B cell (primary cell): ENCODE results near the gene GABRB2. TPM values are rescaled to one million over a fixed set of nuclear protein-coding genes. Genes with fewer than 3 reads are reported as not detected.

ENCODE experiments used
- ATAC-seq: fragments of 200-7000 bp; cut with Tn5 transposase; one replicate; pipeline ENCODE4 v1.10.0; 2021; ENCODE audit warnings: low read depth, mild to moderate bottlenecking, moderate number of reproducible peaks, moderate library complexity
- CTCF ChIA-PET: fragments of 350-600 bp; sonication (Branson Sonifier 250); formaldehyde crosslinking; loops from one replicate; lab custom pipeline; 2021; ENCODE audit warnings: antibody characterized with exemption, inconsistent platforms; lab: Charles Lee
- POLR2A ChIA-PET: fragments of 350-600 bp; sonication (Branson Sonifier 250); formaldehyde crosslinking; loops from one replicate; lab custom pipeline; 2021; ENCODE audit warnings: antibody characterized with exemption; lab: Charles Lee
- DNase-seq: peaks from one replicate; pipeline ENCODE4 v3.0.0; 2013
- H2AFZ ChIP-seq: 2 replicates; pipeline ENCODE4 v1.6.1; 2012; ENCODE audit warnings: mild to moderate bottlenecking, low read depth, low read length; ENCODE audit not compliant: insufficient read depth, poor library complexity, severe bottlenecking
- H3K27ac ChIP-seq, 2 donors: 1 replicate in 1 of 2; 2 replicates in 1 of 2; pipeline ENCODE4 v1.5.1; 2012 to 2013; ENCODE audit warnings: low read length in 2 of 2, mild to moderate bottlenecking in 2 of 2, moderate library complexity in 1 of 2
- H3K27me3 ChIP-seq, 4 experiments: fragments of 200-600 bp in 1 of 4; sonication (generic) in 1 of 4; replicated peaks in 1 of 4; 1 replicate in 2 of 4; 2 replicates in 2 of 4; pipeline versions ENCODE4 v1.6.1 to v1.7.0; 2013 to 2016; ENCODE audit warnings: low read length in 3 of 4, mild to moderate bottlenecking in 2 of 4, mixed read lengths in 1 of 4, moderate library complexity in 1 of 4; ENCODE audit not compliant: insufficient read depth in 4 of 4, control insufficient read depth in 3 of 4; ENCODE audit errors: control extremely low read depth in 1 of 4
- H3K36me3 ChIP-seq, 2 experiments: replicated peaks in 1 of 2; 1 replicate in 1 of 2; 2 replicates in 1 of 2; pipeline versions ENCODE4 v1.6.1 to v1.7.1; 2013; ENCODE audit warnings: low read length in 1 of 2; ENCODE audit not compliant: insufficient read depth in 2 of 2, control insufficient read depth in 1 of 2; ENCODE audit errors: control extremely low read depth in 1 of 2, extremely low read depth in 1 of 2
- H3K4me1 ChIP-seq, 2 donors: fragments of 200-600 bp in 1 of 2; sonication (generic) in 1 of 2; 1 replicate in 1 of 2; 2 replicates in 1 of 2; pipeline versions ENCODE4 v1.5.1 to v1.6.1; 2013 to 2017; ENCODE audit warnings: low read length in 2 of 2; ENCODE audit not compliant: control insufficient read depth in 2 of 2, insufficient read depth in 2 of 2
- H3K4me2 ChIP-seq: replicated peaks from 2 replicates; pipeline ENCODE3; 2012; ENCODE audit warnings: mild to moderate bottlenecking, low read depth, low read length; ENCODE audit not compliant: poor library complexity, severe bottlenecking
- H3K4me3 ChIP-seq, 5 experiments: fragments of 200-600 bp in 1 of 5; sonication (generic) in 1 of 5; 1 replicate in 3 of 5; 2 replicates in 2 of 5; pipeline versions ENCODE4 v1.5.1 to v1.7.0; 2011 to 2016; ENCODE audit warnings: low read length in 4 of 5, mild to moderate bottlenecking in 4 of 5, low read depth in 2 of 5, control low read depth in 1 of 5, moderate library complexity in 1 of 5; ENCODE audit not compliant: insufficient read depth in 1 of 5; ENCODE audit errors: control extremely low read depth in 1 of 5, extremely low read depth in 1 of 5
- H3K79me2 ChIP-seq: fragments of 200-600 bp; sonication (generic); one replicate; pipeline ENCODE4 v1.6.0; 2016; ENCODE audit warnings: low read length; ENCODE audit not compliant: control insufficient read depth, insufficient read depth
- H3K9ac ChIP-seq: fragments of 200-600 bp; sonication (generic); 2 replicates; pipeline ENCODE4 v1.6.1; 2017; ENCODE audit warnings: mild to moderate bottlenecking, low read length, moderate library complexity
- H3K9me3 ChIP-seq, 3 donors: one replicate each; pipeline versions ENCODE4 v1.6.1 to v1.7.1; 2013; ENCODE audit warnings: low read length in 2 of 3; ENCODE audit not compliant: control insufficient read depth in 2 of 3, insufficient read depth in 1 of 3; ENCODE audit errors: control extremely low read depth in 1 of 3
- H4K20me1 ChIP-seq: 2 replicates; pipeline ENCODE4 v1.6.0; 2012; ENCODE audit warnings: mild to moderate bottlenecking, low read length; ENCODE audit not compliant: insufficient read depth, control insufficient read depth, poor library complexity, severe bottlenecking
- H3K27ac Mint-ChIP-seq: one replicate; pipeline ENCODE4 v1.8.0; 2021; ENCODE audit warnings: mixed read lengths
- H3K27me3 Mint-ChIP-seq: one replicate; pipeline ENCODE4 v1.8.0; 2021; ENCODE audit warnings: mixed read lengths
- H3K4me1 Mint-ChIP-seq: one replicate; pipeline ENCODE4 v1.8.0; 2021; ENCODE audit warnings: mixed read lengths
- H3K4me3 Mint-ChIP-seq: one replicate; pipeline ENCODE4 v1.8.0; 2021; ENCODE audit warnings: mixed read lengths
- H3K9me3 Mint-ChIP-seq: one replicate; pipeline ENCODE4 v1.8.0; 2022; ENCODE audit warnings: mixed read lengths; ENCODE audit not compliant: insufficient read depth
- EZH2 ChIP-seq: IDR thresholded peaks from 2 replicates; pipeline ENCODE4 v1.6.1; 2012; ENCODE audit warnings: borderline replicate concordance, low read depth, mild to moderate bottlenecking, moderate library complexity, low read length; ENCODE audit not compliant: insufficient read depth, poor library complexity, severe bottlenecking
- WGBS: methylation state at CpG from one replicate; pipeline ENCODE4 v1.1.5; 2013; ENCODE audit warnings: missing lambda C conversion rate; ENCODE audit not compliant: insufficient coverage; 5-methylcytosine and 5-hydroxymethylcytosine counted together
- intact Hi-C: fragments of 100-400 bp; cut with micrococcal nuclease; formaldehyde crosslinking; loops from one replicate; pipeline ENCODE4 v1.10.0; 2022
- polyA plus RNA-seq: library from polyadenylated mRNA; depleted of rRNA; stranded (reverse); fragments of >200 nt; gene quantifications from 2 replicates; pipeline ENCODE4 v1.2.3, GENCODE V29; 2012
- total RNA-seq, 2 donors: library from RNA; stranded (reverse); fragments of 120-200 nt in 1 of 2; gene quantifications; 1 replicate in 1 of 2; 2 replicates in 1 of 2; pipeline versions ENCODE4 v1.2.3 to v1.2.4, GENCODE V29; 2013 to 2022
- TF ChIP-seq, protein P1 (sequence below): fragments of 200-600 bp; IDR thresholded peaks from one replicate; pipeline ENCODE4 v1.8.0; 2022; ENCODE audit warnings: antibody characterized with exemption, mild to moderate bottlenecking

Gene GABRB2
- total and polyA plus RNA-seq, 2 donors (not counting 1 experiment from before 2014, with no cell fraction given) = 0.15 to 0.16 TPM

DNA sequence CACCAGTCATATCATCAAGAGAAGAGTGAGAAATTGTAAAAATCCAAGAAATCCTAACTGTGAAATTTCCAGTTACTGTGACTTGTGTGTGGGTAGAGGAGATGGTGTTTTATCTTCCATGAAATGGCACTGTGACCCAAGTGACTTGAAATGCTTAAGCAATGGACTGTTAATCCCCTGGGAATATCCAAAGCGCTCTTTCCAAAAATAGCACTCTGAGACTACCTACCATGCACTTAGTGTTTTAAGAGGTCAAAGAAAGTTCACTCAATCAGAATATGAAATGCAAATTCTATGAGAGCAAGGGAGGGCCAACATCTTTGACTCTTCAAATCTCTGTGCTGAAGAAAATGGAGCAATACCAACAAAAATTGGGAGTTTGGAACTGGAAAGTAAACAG, 244.0 kb downstream of the GABRB2 start:
- WGBS = no CpG with 5 or more reads among the region's 1 CpG
- POLR2A ChIA-PET = no interaction called here
- no peak for DNase-seq

DNA sequence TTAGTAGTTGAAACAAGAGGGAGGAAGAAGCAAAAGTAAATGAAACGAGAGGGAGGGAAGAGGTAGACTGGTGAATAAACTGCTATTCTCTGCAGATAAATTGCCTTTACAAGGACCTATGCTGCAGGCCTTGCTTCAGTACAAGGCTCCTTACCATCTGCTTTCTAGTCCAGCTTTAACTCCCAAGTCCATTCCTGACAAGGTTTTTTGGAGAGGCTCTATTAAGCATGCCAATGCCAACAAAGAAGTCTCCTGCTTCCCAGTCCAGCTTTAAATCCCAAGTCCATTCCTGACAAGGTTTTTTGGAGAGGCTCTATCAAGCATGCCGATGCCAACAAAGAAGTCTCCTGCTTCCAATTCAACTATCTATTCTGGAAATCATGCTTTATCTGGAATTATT, 244.9 kb downstream of the GABRB2 start:
- H3K27me3 Mint-ChIP-seq = no peaks in the 10 kb centered on the region
- H2AFZ ChIP-seq = no peak overlapping the region
- no peaks in the 10 kb centered on the region for H3K4me1 Mint-ChIP-seq
- DNase-seq (no peak), ATAC-seq (no peak)
- POLR2A ChIA-PET = no interaction called here
- no peak for TF ChIP-seq EZH2
- CTCF ChIA-PET = no interaction called here
- no peaks in the 10 kb centered on the region for H3K27me3 ChIP-seq
- no peak overlapping the region for H3K4me2 ChIP-seq
- H4K20me1 ChIP-seq = no peaks in the 10 kb centered on the region
- no peaks in the 10 kb centered on the region for H3K4me1 ChIP-seq
- no peaks in the 10 kb centered on the region for H3K9me3 Mint-ChIP-seq
- no peak overlapping the region for H3K27ac ChIP-seq
- no peaks in the 10 kb centered on the region for H3K36me3 ChIP-seq
- H3K9ac ChIP-seq = no peak overlapping the region
- WGBS = no CpG with 5 or more reads among the region's 2 CpGs
- peaks cover 0 to 3% (median 0%) of the 10 kb centered on the region in 3 donors for H3K9me3 ChIP-seq
- H3K4me3 Mint-ChIP-seq = no peak overlapping the region
- H3K4me3 ChIP-seq = no peak overlapping the region
- H3K79me2 ChIP-seq = no peaks in the 10 kb centered on the region
- intact Hi-C loops = no loop called here
- no peak overlapping the region for H3K27ac Mint-ChIP-seq

More for the DNA sequence above, 244.0 kb downstream of the GABRB2 start:
- H3K9ac ChIP-seq = no peak overlapping the region
- H3K4me3 Mint-ChIP-seq = no peak overlapping the region
- no peaks in the 10 kb centered on the region for H3K4me1 Mint-ChIP-seq
- H3K9me3 Mint-ChIP-seq = no peaks in the 10 kb centered on the region
- H3K27me3 Mint-ChIP-seq = no peaks in the 10 kb centered on the region
- no peak overlapping the region for H3K4me3 ChIP-seq
- H3K4me1 ChIP-seq = no peaks in the 10 kb centered on the region
- H3K27me3 ChIP-seq = no peaks in the 10 kb centered on the region
- H4K20me1 ChIP-seq = no peaks in the 10 kb centered on the region
- intact Hi-C loops = no loop called here
- CTCF ChIA-PET = no interaction called here
- H3K27ac Mint-ChIP-seq = no peak overlapping the region
- no peak overlapping the region for H2AFZ ChIP-seq
- H3K9me3 ChIP-seq = peaks cover 0 to 3% (median 0%) of the 10 kb centered on the region in 3 donors
- no peak overlapping the region for H3K27ac ChIP-seq
- no peak for ATAC-seq
- no peak for TF ChIP-seq EZH2
- TF ChIP-seq, protein P1, sequence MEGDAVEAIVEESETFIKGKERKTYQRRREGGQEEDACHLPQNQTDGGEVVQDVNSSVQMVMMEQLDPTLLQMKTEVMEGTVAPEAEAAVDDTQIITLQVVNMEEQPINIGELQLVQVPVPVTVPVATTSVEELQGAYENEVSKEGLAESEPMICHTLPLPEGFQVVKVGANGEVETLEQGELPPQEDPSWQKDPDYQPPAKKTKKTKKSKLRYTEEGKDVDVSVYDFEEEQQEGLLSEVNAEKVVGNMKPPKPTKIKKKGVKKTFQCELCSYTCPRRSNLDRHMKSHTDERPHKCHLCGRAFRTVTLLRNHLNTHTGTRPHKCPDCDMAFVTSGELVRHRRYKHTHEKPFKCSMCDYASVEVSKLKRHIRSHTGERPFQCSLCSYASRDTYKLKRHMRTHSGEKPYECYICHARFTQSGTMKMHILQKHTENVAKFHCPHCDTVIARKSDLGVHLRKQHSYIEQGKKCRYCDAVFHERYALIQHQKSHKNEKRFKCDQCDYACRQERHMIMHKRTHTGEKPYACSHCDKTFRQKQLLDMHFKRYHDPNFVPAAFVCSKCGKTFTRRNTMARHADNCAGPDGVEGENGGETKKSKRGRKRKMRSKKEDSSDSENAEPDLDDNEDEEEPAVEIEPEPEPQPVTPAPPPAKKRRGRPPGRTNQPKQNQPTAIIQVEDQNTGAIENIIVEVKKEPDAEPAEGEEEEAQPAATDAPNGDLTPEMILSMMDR = no peak
- H3K79me2 ChIP-seq = no peaks in the 10 kb centered on the region
- H3K4me2 ChIP-seq = no peak overlapping the region
- no peaks in the 10 kb centered on the region for H3K36me3 ChIP-seq
